DMS53 (cell line): Measurements from ENCODE around the gene P2RX2.

Experiments
- DNase-seq: peaks from one replicate; lab custom pipeline; 2025; lab: John Stamatoyannopoulos, UW

Gene P2RX2

DNA sequence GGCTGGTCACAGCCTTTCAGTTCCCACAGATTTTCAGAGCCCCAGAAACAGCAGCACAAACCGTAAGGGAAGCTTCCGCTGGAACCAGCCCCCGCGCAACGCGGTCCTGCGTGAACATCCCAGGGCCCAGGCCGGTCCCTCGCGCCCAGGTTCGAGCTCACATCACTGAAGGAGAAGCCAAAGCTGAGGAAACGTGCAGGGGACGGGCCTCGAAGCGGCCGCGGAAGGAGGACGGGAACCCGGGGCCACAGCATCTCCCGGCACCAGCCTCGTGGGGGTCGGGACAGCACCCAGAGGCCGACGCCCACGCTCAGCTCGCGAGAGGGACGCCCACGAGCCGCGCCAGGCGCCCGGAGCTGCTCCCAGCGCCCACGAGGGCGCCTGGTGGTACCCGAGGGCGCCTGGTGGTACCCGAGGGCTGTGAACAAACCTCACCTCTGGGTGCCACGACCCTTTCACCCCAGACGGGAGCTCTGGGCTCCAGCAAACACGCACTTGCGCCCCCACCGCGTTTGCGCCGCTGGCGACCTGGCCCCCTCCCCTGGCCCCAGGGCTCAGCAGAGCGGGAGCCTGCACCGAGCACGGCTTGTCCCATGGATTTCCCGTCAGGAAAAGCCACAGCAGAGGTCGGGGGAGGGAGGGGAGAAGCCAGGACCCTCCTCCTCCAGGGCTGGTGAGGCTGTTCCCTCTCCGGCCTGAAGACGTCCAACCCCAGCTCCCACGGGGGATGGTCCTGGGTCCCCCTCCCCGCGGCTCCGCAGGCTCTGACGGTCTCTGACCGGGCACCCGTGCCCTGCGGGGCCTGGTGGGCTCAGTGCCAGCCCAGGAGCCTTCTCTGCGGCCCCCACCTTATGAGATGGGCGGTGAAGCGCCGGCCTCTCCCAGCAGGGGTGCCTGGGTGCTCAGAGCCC lies 15.1 kb upstream of the P2RX2 start:
- no peak for DNase-seq

DNA sequence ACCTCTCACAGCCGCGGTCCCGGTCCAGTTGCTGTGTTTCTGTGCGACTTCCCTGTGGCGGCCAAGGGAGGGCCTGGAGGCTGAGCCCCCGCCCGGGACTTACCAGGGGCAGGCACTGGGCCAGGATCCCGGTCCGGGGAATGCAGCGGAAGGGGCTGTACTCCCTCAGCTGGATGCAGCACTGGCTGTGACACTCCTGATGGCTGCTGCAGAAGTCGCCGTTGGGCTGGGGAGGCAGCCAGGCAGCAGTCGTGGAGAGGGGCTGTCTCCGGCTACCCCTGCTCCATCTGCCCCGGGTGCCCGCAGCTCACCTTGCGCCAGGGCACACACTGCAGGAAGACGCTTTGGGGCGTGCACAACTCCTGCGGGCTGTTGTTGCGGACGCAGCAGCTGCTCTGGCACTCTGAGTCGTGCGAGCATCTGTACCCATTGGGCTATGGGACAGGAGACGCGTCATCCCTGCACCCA lies 14.4 kb upstream of the P2RX2 start:
- no peak for DNase-seq

DNA sequence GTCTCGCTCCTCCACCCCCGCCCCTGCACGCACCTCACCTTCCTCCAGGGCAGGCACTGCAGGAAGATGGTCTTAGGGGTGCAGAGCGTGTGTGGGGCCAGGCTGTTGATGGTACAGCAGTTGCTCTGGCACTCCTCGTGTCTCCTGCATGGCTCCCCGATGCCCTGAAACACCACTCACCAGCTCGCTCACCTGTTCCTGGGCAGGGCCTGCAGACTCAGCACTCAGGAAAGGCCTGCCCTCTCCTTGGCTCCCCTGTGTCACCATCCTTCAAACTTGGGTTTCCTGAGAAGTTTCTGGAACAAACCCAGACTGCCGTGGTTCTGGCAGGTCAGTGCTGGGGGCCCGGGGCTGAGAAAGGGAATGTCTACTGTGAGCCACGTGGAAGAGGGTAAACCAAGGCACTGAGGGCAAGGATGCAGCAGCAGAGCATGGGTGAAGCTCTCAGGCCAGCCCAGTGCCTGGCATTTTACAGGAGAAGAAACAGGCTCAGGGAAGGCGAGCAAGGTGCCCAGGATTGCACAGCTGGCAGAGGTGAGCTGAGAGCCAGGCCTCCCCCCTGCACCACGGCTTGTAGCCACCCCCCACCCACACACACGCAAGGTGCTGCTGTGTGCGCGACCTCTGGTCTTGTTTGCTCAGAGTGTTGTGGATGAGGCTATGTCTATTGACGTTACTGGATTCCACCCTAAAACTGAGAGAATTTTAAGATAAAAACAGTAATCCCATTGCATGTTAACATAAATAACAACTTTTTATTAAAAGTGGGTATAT lies 13.7 kb upstream of the P2RX2 start:
- DNase-seq, result no peak

DNA sequence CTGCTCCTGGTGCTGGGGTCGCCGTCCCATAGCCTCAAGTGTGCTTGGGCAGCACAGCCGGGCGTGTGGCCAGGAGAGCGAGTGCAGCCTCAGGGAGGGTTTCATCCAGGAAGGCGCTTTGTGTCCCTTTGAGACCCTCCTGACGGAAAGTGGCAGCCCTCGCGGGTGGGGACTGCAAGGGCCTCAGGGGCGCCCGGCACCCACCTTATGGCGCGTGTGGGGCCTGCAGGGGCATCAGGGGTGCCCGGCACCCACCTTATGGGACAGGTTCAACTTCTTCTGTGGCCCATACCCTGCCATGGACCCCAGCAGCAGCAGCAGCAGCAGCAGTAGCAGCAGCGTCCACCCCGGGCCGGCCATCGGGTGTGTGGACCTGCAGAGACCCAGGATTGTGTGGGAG lies 12.7 kb upstream of the P2RX2 start:
- no peak for DNase-seq

DNA sequence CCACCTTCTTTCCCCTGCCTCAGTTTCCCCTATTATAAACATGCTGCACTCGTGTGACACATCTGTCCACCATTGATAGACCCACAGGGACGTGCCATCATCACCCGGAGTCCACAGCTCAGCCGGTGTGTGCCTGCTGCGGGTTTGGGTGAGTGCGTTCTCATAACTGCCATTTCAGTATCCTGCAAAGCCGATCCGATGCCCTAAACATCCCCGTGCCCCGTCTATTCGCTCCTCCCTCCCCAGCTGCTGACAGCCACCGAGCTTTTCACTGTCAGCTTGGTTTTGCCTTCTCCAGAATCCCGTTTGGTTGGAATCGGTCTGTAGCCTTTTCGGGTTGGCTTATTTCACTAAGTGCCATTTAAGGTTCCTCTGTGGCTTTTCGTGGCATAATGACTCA lies 12.1 kb upstream of the P2RX2 start:
- peak; percentile 54 for DNase-seq

DNA sequence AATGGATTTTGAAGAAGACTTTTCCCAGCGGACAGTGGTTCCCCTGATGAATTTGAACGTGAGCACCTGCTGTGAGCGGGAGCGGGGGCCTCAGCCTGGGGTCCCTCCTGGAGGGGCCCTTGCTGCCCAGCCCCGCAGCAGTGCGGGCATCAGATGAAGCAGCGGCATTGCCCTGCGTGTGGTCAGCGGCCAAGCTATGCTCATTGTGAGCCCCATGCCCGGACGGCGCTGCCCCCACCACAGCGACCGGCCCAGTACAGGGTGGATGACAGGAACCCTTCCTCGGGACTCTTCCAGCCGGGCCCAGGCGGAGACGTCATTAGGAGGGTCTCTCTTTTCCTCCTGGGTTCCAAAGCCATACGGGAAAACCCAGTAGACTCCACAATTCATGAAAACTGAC lies 11.6 kb upstream of the P2RX2 start:
- no peak for DNase-seq

DNA sequence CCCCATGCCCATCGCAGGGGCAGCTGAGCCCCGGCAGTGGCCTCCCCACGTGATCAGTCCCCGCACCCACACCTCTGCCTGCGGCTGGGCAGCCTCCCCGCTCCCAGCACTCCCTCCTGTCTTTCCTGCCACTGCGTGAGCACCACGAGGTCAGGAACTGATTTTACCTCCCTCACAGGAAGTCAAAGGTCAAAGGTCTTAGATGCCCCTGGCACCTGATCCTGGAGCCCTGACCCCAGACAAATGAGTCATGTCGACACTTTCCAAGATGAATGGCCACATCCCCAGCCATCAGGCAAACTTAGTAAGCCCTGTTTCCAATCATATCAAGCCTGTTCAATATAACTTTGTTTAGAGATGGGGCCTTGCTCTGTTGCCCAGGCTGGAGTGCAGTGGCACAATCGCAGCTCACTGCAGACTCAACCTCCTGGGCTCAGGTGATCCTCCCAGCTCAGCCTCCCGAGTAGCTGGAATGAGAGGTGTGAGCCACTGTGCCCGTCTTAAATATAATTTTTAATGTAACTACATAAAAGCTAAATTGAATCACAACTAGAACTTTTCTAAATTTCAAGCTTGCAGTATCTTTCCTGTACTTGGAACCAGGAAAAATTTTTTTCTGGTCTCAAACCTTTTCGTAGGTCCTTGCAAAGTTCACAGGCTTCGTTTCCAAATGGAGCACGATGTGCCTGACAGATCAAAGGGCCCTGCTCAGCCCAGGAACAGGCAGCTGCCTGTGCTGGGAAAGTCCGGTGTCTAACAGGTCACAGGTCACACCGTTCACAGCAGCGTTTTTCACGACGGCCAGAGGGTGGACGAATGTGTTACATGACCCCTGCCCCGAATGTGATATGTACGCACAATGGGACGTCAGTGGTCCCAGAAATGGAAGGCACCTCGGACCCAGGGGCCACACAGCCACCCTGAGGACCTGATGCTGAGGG lies 10.1 kb upstream of the P2RX2 start:
- DNase-seq, result peak; percentile 36

DNA sequence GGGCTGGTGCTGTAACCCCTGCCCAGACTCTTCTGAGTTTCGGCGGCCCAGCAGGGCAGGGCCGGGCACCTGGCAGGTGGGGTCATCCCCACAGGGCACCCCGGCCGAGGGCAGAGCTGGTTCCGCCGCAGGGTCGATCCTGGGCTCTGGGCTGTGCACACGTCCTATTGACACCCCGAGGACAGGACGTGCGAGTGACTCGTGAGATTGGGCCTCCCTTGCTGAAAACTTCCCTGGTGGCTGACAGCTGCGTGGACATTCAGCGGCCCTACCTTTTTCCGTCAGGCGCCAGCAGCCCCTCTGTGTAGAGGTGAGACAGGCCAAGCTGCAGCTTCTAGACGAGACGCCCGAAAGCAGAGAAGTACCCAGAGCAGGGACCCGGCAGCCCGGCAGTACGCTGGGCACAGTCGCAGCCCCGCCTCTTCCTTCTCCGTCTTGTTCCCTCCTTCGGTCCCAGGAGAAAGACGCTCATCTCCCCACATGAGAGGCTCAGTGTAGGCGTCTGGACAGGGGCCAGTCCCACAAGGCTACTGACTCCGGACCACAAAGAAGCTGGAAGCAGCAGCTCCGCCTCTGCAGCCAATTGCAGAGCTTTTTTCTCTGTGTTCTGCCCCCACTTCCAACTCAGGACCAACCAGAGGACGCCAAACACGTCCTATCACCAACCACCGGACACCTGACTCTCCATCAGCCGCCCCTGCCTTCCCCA lies 8.4 kb upstream of the P2RX2 start, which contains the start of gene LRCOL1:
Gene LRCOL1, minus strand, starts transcription at position 532 of the 709 bp plus-strand sequence. CDS start 4,331 bp downstream, outside the sequence.
- no peak for DNase-seq

DNA sequence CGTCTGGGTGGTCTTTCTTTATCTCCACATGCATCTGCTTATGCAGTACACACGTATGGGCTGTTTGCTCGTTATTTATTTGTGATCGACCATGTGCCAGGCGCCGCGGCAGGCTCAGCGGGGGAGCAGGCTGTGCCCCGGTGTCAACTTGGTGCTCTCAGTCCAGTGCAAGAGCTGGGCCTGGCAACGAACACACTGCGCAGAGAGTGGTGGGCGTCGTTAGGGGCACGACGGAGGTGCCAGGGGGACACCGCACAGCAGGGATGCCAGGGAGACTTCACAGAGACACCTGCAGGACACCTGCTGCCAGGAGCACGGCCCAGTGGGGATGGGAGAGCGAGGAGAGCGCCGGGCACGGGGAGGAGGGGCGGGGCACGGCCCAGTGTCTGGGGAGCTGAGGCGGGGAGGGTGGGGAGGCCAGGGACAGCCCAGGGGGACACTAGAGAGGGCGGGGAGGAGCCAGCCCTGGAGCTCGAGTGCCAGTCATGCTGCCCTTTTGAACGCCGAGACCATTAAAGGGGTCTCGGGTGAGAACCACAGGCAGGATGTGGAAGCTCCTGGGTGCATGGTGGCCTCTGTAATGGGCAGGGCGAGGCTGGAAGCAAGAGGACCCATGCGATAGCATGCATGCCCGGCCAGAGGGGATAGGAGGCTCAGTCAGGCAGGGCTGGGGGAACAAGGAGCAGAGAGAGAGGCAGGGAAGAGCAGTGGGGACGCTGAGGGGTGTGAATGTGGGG lies 7.5 kb upstream of the P2RX2 start:
- DNase-seq, result no peak

DNA sequence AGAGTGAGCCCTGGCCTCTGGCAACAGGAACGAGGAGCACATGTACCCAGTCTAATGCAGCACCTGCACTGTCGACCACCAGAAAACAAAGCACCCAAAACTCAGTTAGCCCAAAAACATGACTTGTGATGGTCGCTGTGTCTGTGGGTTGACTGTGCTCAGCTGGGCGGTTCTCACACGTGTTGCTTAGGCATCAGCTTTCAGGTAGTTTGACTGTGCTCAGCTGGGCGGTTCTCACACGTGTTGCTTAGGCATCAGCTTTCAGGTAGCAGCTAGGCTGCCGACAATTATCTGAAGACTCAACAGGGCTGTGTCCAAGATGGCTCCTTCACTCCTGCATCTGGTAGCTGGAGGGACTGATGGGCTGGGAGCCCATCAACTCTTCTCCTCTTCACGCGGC lies 7.0 kb upstream of the P2RX2 start:
- DNase-seq, result no peak

DNA sequence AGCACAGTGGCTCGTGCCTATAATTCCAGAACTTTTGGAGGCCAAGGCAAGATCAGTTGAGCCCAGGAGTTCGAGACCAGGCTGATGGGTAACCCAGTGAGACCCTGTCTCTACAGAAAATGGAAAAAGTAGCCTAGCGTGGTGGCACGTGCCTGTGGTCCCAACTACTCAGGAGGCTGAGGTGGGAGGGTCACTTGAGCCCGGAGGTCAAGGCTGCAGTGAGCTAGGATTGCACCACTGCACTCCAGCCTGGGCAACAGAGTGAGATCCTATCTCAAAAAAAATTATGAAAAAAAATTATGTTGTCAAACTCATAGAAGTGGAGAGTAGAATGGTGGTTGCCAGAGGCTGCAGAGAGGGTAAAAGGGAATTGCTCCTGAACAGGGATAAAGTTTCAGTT lies 4.5 kb upstream of the P2RX2 start:
- no peak for DNase-seq

DNA sequence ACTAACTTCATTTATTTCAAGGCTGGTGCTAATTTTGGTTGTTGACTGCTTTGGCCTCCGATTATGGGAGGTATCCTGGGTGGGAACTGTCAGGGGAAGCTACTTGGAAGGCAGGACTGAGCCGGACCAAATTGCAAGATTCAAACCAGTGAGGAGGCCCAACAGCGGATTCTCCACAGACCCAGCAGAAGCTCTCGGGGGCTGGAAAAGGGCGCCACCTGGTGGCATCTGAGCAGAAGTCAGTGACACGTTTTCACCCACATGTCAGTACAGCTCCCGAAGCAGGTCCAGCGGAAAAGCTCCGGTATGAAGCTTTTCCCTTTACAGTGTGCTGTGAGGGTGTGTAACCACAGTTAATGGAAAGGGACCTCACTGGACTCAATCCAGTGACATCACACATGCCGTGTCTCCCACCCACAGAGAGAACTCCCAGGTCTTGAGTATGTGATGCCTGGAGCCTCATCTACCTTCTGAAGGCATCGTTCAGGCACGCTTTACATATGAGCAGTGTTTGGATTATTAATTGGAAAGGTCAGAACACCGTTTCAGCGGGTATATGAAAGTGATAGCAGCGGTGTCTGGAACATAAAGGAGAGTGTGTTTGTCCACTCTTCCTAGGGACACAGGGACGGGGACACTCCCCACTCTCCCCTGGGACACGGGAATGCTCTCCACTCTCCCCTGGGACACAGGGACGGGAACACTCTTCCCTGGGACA lies 3.6 kb upstream of the P2RX2 start:
- peak; percentile 89 for DNase-seq

DNA sequence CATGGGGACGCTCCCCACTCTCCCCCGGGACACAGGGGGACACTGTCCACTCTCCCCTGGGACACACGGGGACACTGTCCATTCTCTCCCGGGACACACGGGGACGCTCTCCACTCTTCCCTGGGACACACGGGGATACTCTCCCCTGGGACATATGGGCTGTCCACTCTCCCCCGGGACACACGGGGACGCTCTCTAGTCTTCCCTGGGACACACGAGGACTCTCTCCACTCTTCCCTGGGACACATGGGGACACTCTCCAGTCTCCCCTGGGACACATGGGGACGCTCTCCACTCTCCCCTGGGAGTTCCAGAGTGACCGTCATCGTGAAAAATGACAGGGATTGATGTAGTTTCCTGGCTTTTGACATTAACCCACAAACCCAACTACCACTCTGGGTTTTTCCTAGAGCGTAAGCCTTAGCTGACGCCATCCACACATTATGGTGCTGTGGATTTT lies 3.0 kb upstream of the P2RX2 start:
- DNase-seq, result no peak

DNA sequence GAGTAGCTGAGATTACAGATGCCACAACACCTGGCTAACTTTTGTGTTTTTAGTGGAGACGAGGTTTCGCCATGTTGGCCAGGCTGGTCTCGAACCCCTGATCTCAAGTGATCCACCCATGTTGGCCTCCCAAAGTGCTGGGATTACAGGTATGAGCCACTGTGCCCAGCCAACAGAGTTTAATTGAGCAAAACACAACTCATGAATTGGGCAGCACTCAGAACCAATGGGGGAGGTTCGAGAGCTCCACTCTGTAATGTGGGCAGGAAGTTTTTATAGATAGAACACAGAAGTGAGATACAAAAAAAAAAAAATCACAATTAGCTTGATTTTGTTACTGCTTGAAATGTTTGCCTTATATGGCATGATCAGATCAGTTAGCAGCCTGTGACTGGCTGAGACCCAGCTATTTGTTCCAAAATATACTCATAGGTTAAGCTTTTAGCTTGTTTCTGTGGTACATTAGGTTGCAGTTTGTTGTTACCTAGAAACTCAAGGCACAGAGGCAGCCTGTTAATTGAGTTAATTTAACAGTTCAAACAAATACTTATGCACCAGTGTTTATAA lies 1.4 kb upstream of the P2RX2 start:
- DNase-seq, result no peak

DNA sequence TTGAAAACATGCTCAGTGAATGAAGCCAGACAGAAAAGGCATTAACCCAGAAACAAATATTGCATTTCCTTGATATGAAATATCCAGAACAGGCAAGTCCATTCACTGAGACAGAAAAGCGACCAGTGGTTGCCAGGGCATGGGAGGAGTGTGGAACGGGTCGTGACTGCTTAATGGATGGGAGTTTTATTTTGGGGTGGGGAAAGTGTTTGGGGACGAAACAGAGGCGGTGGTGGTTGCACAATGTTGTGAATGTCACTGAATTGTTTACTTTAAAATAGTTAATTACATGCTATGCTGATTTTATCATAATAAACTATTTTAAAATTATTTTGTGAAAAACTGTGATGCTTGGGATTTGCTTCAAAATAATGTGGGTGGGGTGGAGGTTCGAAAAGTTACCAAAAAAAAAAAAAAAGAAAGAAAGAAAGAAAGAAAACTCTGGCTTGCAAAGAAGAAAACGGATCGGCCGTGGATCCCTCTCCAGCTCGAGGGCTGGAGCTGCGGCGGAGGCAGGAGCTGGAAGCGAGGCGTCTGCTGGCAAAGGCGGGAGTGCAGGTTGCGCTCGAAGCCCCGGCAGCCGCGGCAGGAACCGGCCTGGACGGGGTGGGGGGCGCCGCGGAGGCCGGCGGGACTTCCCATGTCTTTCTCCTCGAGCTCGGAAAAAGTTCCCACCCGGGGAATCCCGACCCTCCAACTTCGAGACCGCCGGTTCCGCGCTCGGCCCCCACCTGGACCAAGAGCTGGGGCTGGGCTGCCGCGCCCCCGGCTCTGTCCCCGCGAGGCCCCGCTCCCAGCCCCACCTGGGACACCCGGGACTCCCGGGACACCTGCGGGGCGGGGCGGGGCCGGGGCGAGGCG lies 524 bp upstream of the P2RX2 start:
- DNase-seq, result peak; percentile 56

DNA sequence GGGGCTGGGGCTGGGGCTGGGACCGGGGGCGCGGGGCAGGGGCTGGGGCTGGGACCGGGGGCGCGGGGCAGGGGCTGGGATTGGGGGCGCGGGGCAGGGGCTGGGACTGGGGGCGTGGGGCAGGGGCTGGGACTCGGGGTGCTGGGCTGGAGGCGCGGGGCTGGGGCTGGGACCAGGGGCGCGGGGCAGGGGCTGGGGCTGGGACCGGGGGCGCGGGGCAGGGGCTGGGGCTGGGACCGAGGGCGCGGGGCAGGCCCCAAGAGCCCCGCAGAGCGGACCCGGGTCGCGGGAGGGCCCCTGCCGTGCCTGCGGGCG lies 452 bp downstream of the P2RX2 start:
- DNase-seq, result no peak

DNA sequence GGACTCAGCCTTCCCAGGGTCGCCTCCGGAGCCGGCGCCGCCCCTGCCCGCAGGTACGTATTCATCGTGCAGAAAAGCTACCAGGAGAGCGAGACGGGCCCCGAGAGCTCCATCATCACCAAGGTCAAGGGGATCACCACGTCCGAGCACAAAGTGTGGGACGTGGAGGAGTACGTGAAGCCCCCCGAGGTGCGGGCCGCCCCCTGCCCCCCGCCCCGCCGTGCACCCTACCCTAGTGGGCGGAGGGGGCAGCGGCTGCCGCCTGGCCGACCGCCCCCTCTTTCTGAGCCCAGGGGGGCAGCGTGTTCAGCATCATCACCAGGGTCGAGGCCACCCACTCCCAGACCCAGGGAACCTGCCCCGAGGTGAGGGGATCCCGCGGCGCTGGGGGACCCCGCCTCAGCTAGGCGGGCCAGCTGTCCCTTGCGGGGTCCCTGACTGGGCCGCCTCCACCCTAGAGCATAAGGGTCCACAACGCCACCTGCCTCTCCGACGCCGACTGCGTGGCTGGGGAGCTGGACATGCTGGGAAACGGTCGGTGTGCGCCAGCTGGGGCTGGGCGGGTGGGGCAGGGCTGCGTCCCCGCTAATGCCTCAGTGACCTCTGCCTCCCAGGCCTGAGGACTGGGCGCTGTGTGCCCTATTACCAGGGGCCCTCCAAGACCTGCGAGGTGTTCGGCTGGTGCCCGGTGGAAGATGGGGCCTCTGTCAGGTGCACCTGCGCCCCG lies 973 bp downstream of the P2RX2 start:
- DNase-seq, result peak; percentile 50
